Neutrophil (primary cell): Measurements from ENCODE around the gene TNC.

ENCODE experiments used
- H3K27ac ChIP-seq: fragments of 200-600 bp; sonication (generic); 2 replicates; pipeline ENCODE4 v1.5.1; 2016; ENCODE audit warnings: mild to moderate bottlenecking, moderate library complexity
- H3K27me3 ChIP-seq: fragments of 200-600 bp; sonication (generic); 2 replicates; pipeline ENCODE4 v1.6.0; 2016; ENCODE audit warnings: mild to moderate bottlenecking
- H3K36me3 ChIP-seq: fragments of 200-600 bp; sonication (generic); 2 replicates; pipeline ENCODE4 v1.5.1; 2017
- H3K4me1 ChIP-seq, 2 experiments: fragments of 200-600 bp in 1 of 2; sonication (generic) in 1 of 2; 1 replicate in 1 of 2; 2 replicates in 1 of 2; pipeline versions ENCODE4 v1.5.1 to v1.6.1; 2013 to 2016; ENCODE audit warnings: low read depth in 1 of 2, low read length in 1 of 2, mild to moderate bottlenecking in 1 of 2, moderate library complexity in 1 of 2; ENCODE audit not compliant: control insufficient read depth in 1 of 2, insufficient read depth in 1 of 2
- H3K4me3 ChIP-seq, 2 experiments: fragments of 200-600 bp in 1 of 2; sonication (generic) in 1 of 2; 1 replicate in 1 of 2; 2 replicates in 1 of 2; pipeline ENCODE4 v1.5.1; 2013 to 2016; ENCODE audit warnings: low read depth in 1 of 2, low read length in 1 of 2, mild to moderate bottlenecking in 1 of 2, moderate library complexity in 1 of 2
- H3K9me3 ChIP-seq: fragments of 200-600 bp; sonication (generic); 2 replicates; pipeline ENCODE4 v1.5.1; 2016
- CTCF ChIP-seq: fragments of 200-600 bp; sonication (generic); IDR thresholded peaks from 2 replicates; pipeline ENCODE4 v1.5.1; 2016; ENCODE audit warnings: antibody characterized with exemption

TNC gene

GRCh38 chr9:115005322-115005721 is 112.6 kb downstream of the TNC start:
- peaks cover 0 to 2% of the 10 kb centered on the region in 2 experiments for H3K4me1 ChIP-seq
- no peaks in the 10 kb centered on the region for H3K36me3 ChIP-seq
- peaks cover 4% of the 10 kb centered on the region for H3K27me3 ChIP-seq
- no peak overlapping the region for H3K4me3 ChIP-seq
- no peak overlapping the region for H3K27ac ChIP-seq
- no peaks in the 10 kb centered on the region for H3K9me3 ChIP-seq
- TF ChIP-seq CTCF = no peak

GRCh38 chr9:115004545-115004944 is 113.4 kb downstream of the TNC start:
- no peak for TF ChIP-seq CTCF
- peaks cover 0 to 2% of the 10 kb centered on the region in 2 experiments for H3K4me1 ChIP-seq
- H3K27ac ChIP-seq = no peak overlapping the region
- no peaks in the 10 kb centered on the region for H3K9me3 ChIP-seq
- peaks cover 10% of the 10 kb centered on the region for H3K27me3 ChIP-seq
- no peaks in the 10 kb centered on the region for H3K36me3 ChIP-seq
- no peak overlapping the region for H3K4me3 ChIP-seq

GRCh38 chr9:115002371-115003120 is 115.4 kb downstream of the TNC start:
- H3K4me3 ChIP-seq = no peak overlapping the region
- H3K4me1 ChIP-seq = peaks cover 0 to 2% of the 10 kb centered on the region in 2 experiments
- no peaks in the 10 kb centered on the region for H3K9me3 ChIP-seq
- H3K36me3 ChIP-seq = no peaks in the 10 kb centered on the region
- H3K27ac ChIP-seq = no peak overlapping the region
- TF ChIP-seq CTCF = no peak
- peaks cover 10% of the 10 kb centered on the region for H3K27me3 ChIP-seq

- Histone ChIP-seq H3K27me3 (peaks cover 9% of the 10 kb centered on the region), H3K9me3 (no peaks in the 10 kb centered on the region), H3K36me3 (no peaks in the 10 kb centered on the region), H3K27ac (no peak overlapping the region), H3K4me1 (peaks cover 21 to 25% of the 10 kb centered on the region in 2 experiments), H3K4me3 (no peak overlapping the region)
- TF ChIP-seq CTCF = no peak
These were observed 117.7 kb downstream of the TNC start for GRCh38 chr9:115000217-115000639.

- Histone ChIP-seq H3K27ac (no peak overlapping the region), H3K4me3 (no peak overlapping the region), H3K36me3 (no peaks in the 10 kb centered on the region), H3K27me3 (peaks cover 6% of the 10 kb centered on the region), H3K9me3 (no peaks in the 10 kb centered on the region), H3K4me1 (peaks cover 32 to 41% of the 10 kb centered on the region in 2 experiments)
- no peak for TF ChIP-seq CTCF
These were observed 119.6 kb downstream of the TNC start for GRCh38 chr9:114998326-114998725.
